Ascending aorta (tissue), 2 donors: Measurements from ENCODE around the gene PXDC1. TPM values are rescaled to one million over a fixed set of nuclear protein-coding genes. Genes with fewer than 3 reads are reported as not detected.

Source experiments
- DNase-seq, 2 donors: peaks; one replicate each; pipeline ENCODE4 v3.0.0-alpha.2; 2019; ENCODE audit warnings: low spot score in 2 of 2
- H3K27ac ChIP-seq, 2 donors: fragments of 200-600 bp; sonication (generic); one replicate each; pipeline ENCODE4 v1.5.1; 2016 to 2017; ENCODE audit warnings: mild to moderate bottlenecking in 1 of 2
- H3K27me3 ChIP-seq: fragments of 200-600 bp; sonication (generic); one replicate; pipeline ENCODE4 v1.5.1; 2017
- H3K36me3 ChIP-seq, 2 donors: fragments of 200-600 bp; sonication (generic); one replicate each; pipeline ENCODE4 v1.5.1; 2016
- H3K4me1 ChIP-seq, 2 donors: fragments of 200-600 bp; sonication (generic); one replicate each; pipeline ENCODE4 v1.5.1; 2016 to 2017; ENCODE audit warnings: mild to moderate bottlenecking in 1 of 2
- H3K4me3 ChIP-seq, 2 donors: fragments of 200-600 bp; sonication (generic); one replicate each; pipeline ENCODE4 v1.5.1; 2016 to 2017; ENCODE audit warnings: mild to moderate bottlenecking in 1 of 2
- H3K9me3 ChIP-seq, 2 donors: fragments of 200-600 bp; sonication (generic); one replicate each; pipeline ENCODE4 v1.5.1; 2016
- CTCF ChIP-seq, 3 experiments: fragments of 200-600 bp in 2 of 3; fragments of 450-650 bp in 1 of 3; sonication (generic) in 2 of 3; IDR thresholded peaks; one replicate each; pipeline ENCODE4 v1.5.1; 2016 to 2019; ENCODE audit warnings: antibody characterized with exemption in 3 of 3, mild to moderate bottlenecking in 1 of 3, moderate library complexity in 1 of 3
- intact Hi-C: fragments of 100-400 bp; cut with DNase I; formaldehyde crosslinking; loops from one replicate; pipeline ENCODE4 v1.15.1; 2023
- total RNA-seq: library from RNA; depleted of rRNA; stranded (reverse); fragments of >200 nt; gene quantifications from one replicate; pipeline ENCODE4 v1.1.0, GENCODE V29; 2016

Gene PXDC1
- total RNA-seq, 1 donor from 2014 or later, result 310 TPM

DNA sequence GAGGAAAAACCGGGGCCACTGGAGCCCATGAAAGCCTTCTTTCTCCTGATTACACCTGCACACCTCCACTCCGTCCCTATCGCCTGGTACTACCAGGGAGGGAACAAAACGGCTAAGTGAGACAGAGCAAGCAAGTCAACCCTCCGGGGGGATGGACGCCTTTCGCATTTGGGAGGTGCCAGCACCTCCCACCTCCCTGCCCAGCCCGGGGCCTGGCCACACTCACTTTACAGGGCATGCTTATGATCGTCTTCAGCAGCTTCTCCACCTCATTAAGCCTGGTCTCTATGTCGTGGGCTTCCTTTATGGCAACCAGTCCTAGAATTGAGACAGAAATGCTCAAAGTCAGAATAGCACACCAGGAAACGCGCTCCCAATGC, 13.7 kb downstream of the PXDC1 start:
- DNase-seq, result no peak
- Histone ChIP-seq H3K4me1 (peaks cover 40 to 89% of the 10 kb centered on the region in 2 donors), H3K36me3 (peaks cover 61 to 66% of the 10 kb centered on the region in 2 donors), H3K4me3 (peak overlapping the region in 1 of 2 donors; percentile 82), H3K27me3 (no peaks in the 10 kb centered on the region), H3K27ac (peak overlapping the region; percentile 45 to 100), H3K9me3 (no peaks in the 10 kb centered on the region)
- intact Hi-C loops, result loop anchor here (10.0 kb wide), 1 partner anchor 623 kb away; the partner anchor contains the start of gene BPHL
- TF ChIP-seq CTCF (IDR thresholded peaks at IDR 0.05), result no peak

DNA sequence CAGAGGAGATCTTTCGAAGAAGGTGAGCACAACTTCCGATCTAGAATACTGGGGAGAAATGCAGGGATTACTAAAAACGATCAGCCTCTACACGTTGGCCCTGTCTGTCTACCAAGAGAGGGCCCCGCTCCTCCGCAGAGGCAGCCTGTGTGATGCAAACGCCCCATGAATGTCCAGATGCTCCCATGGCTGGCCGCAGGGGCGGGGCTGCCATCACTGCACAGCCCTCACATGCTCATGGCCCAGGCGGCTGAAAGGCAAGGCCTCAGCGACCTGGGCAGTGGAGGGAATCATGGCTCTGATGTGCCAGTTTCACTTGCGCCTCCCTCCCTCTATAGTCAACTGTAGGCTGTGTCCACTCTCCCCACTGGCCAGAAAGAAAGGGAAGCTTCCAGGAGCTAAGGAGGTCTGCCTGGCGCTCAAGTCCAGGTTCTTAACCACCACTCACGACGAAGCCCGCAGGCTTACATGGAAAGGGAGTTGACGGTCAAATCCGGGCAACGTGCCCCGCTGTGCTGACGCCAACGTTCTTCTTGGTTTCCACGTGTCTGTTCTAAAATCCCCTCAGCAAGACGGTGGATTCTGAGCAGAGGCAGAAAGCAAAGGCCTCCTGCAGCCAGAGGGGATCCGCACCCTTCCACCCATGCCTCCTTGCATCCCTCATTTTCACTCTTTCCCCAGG, 14.2 kb downstream of the PXDC1 start:
- Histone ChIP-seq H3K36me3 (peaks cover 63 to 71% of the 10 kb centered on the region in 2 donors), H3K9me3 (no peaks in the 10 kb centered on the region), H3K27ac (peak overlapping the region; percentile 45 to 100), H3K4me3 (peak overlapping the region in 1 of 2 donors; percentile 82), H3K27me3 (no peaks in the 10 kb centered on the region), H3K4me1 (peaks cover 41 to 91% of the 10 kb centered on the region in 2 donors)
- no peak for DNase-seq
- intact Hi-C loops, result loop anchor here (10.0 kb wide), 1 partner anchor 622 kb away; the partner anchor contains the start of gene BPHL
- no peak for TF ChIP-seq CTCF (IDR thresholded peaks at IDR 0.05)

GRCh38 chr6:3735029-3735605, 16.4 kb downstream of the PXDC1 start:
- H3K9me3 ChIP-seq, result no peaks in the 10 kb centered on the region
- H3K4me1 ChIP-seq, result peaks cover 37 to 87% of the 10 kb centered on the region in 2 donors
- no peak overlapping the region for H3K4me3 ChIP-seq
- no peaks in the 10 kb centered on the region for H3K27me3 ChIP-seq
- peaks cover 79 to 80% of the 10 kb centered on the region in 2 donors for H3K36me3 ChIP-seq
- intact Hi-C loops, result loop anchor here (10.0 kb wide), 1 partner anchor 620 kb away; the partner anchor contains the start of gene BPHL
- TF ChIP-seq CTCF (IDR thresholded peaks at IDR 0.05), result no peak
- no peak for DNase-seq
- no peak overlapping the region for H3K27ac ChIP-seq

GRCh38 chr6:3734023-3734422, 17.5 kb downstream of the PXDC1 start:
- no peaks in the 10 kb centered on the region for H3K9me3 ChIP-seq
- no peak for TF ChIP-seq CTCF (IDR thresholded peaks at IDR 0.05)
- H3K36me3 ChIP-seq, result peaks cover 86 to 91% of the 10 kb centered on the region in 2 donors
- peaks cover 29 to 84% of the 10 kb centered on the region in 2 donors for H3K4me1 ChIP-seq
- H3K27ac ChIP-seq, result peak overlapping the region; percentile 34 to 46
- DNase-seq, result no peak
- H3K27me3 ChIP-seq, result no peaks in the 10 kb centered on the region
- intact Hi-C loops, result loop anchor here (5.0 to 10.0 kb wide), 3 partner anchors 277 to 619 kb away; partner anchors contain the start of genes BPHL and SLC22A23
- peak overlapping the region in 1 of 2 donors; percentile 38 for H3K4me3 ChIP-seq

- peaks cover 26 to 82% of the 10 kb centered on the region in 2 donors for H3K4me1 ChIP-seq
- intact Hi-C loops, result loop anchor here (5.0 to 10.0 kb wide), 3 partner anchors 276 to 619 kb away; partner anchors contain the start of genes BPHL and SLC22A23
- no peaks in the 10 kb centered on the region for H3K27me3 ChIP-seq
- H3K27ac ChIP-seq, result peak overlapping the region; percentile 46 to 48
- no peak for TF ChIP-seq CTCF (IDR thresholded peaks at IDR 0.05)
- no peak for DNase-seq
- H3K4me3 ChIP-seq, result peak overlapping the region in 1 of 2 donors; percentile 38
- no peaks in the 10 kb centered on the region for H3K9me3 ChIP-seq
- H3K36me3 ChIP-seq, result peaks cover 84 to 93% of the 10 kb centered on the region in 2 donors
Measured at GRCh38 chr6:3733321-3733925, 18.1 kb downstream of the PXDC1 start.
